ENCODE results near the gene DNAJC5.

The DNAJC5 gene

DNA sequence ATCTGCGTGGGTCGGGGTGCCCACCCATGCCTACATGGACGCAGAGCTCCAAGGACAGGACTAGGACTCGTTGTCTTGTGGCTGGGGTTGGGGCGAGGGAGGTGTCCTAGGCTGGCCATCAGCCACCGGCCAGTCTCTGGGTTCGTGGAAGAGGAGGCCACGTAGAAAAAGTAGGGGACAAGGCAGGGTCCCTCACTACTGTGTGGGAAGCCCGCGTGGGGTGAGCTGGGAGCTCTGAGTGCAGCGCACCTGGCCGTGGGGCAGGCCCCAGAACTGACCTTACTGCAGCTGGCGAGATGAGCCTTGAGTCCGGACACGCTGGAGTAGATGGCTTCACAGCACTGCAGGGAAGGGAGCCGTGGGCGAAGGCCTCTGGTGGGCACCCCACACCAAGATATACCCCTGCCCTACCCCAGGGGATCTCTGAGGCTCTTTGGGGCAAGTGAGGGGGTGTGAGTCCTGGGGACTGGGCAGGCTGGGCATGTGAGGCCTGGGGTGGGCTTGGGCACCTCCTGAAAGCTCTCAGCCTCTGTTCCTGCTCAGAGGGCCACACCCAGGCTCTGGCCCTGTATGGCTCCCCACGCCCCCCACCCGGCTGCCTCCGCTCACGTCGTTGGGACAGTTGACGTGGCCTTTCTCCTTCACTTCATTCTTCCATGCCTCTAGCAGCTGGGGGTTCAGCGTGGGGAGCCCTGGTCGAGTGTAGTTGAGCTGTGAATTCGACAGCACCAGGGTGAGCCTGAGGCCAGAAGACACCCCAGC lies 66.9 kb downstream of the DNAJC5 start:
- H3K4me3 Mint-ChIP-seq = no peak overlapping the region
- H3K27me3 Mint-ChIP-seq (ENCODE audit: low read depth, poor library complexity) = peaks cover 3% of the 10 kb centered on the region
- H3K36me3 Mint-ChIP-seq (ENCODE audit: low read depth) = peaks cover 16% of the 10 kb centered on the region
- peaks cover 4% of the 10 kb centered on the region for H3K9me3 Mint-ChIP-seq
- no peak for DNase-seq
- H3K4me1 Mint-ChIP-seq = peaks cover 22% of the 10 kb centered on the region
- TF ChIP-seq CTCF (IDR thresholded peaks at IDR 0.05) = no peak
- H3K27ac Mint-ChIP-seq = no peak overlapping the region

DNA sequence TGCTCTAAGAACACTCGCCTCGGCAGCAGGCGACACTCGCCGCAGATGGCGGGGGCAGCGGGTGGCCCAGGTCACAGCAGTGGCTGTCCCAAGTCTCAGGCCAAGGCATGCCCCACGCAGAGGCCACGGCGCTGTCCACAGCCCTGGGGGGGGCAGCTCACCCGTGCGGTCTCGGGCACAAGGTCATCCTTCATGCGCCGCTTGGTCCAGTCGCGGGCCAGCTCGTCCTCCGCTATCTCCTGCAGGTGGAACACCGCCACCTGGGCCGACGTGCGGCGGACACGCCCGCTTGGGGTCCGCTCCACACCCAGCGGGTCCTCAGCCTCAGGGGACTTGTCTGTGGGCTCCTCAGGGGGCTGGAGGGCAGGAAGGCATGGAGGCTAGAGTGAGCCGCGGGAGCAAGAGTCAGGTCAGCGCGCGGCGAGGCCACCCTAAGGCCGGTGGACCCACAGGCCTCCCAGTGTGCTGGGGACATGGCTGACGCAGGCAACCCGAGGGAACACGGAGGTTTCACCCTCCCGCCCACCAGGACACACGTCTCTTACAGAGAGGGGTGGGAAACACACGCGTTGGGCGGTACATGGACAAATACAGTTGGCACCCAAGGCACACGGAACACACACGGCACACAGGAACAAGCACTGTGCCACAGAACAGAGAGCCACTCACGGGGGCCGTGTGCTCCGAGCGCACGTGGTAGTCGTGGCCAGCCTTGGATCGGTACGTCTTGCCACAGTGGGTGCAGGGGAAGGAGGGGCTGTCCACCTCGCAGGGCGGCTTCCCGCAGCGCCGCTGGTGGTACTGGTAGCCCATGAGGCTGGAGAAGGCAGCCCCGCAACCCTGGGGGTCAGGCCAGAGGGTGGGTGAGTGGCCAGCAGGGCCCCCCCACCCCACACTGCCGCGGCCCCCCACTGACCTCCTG lies 67.8 kb downstream of the DNAJC5 start:
- no peak for DNase-seq
- Mint-ChIP-seq H3K9me3 (peaks cover 4% of the 10 kb centered on the region), H3K27ac (no peak overlapping the region)

DNA sequence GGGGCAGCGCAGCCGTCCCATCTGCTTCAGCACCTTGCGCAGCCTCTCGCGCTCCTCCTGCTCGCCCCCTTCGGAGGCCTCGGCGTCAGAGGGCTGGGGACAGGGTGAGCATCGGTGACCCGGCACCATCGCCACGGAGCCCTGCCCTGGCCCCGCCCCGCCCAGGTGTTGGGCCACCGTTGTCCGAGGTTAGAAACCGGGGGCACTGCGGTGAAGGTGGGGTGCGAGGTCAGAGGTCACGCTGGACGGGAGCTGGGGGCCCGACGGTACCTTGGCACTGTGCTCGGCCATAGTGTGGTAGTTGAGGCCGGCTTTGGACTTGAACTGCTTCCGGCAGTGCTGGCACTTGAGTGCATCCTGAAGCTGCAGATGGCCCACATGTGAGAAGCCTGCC lies 68.4 kb downstream of the DNAJC5 start:
- Mint-ChIP-seq H3K27ac (no peak overlapping the region), H3K4me3 (no peak overlapping the region), H3K4me1 (peaks cover 8% of the 10 kb centered on the region), H3K27me3 (ENCODE audit: low read depth, poor library complexity) (peaks cover 3% of the 10 kb centered on the region), H3K9me3 (peaks cover 4% of the 10 kb centered on the region), H3K36me3 (ENCODE audit: low read depth) (peaks cover 19% of the 10 kb centered on the region)
- no peak for DNase-seq
- TF ChIP-seq CTCF (IDR thresholded peaks at IDR 0.05) = no peak

More for the DNA sequence above, 67.8 kb downstream of the DNAJC5 start:
- Mint-ChIP-seq H3K36me3 (ENCODE audit: low read depth) (peaks cover 19% of the 10 kb centered on the region), H3K4me1 (peaks cover 15% of the 10 kb centered on the region), H3K4me3 (no peak overlapping the region), H3K27me3 (ENCODE audit: low read depth, poor library complexity) (peaks cover 3% of the 10 kb centered on the region)
- TF ChIP-seq CTCF (IDR thresholded peaks at IDR 0.05) = no peak

DNA sequence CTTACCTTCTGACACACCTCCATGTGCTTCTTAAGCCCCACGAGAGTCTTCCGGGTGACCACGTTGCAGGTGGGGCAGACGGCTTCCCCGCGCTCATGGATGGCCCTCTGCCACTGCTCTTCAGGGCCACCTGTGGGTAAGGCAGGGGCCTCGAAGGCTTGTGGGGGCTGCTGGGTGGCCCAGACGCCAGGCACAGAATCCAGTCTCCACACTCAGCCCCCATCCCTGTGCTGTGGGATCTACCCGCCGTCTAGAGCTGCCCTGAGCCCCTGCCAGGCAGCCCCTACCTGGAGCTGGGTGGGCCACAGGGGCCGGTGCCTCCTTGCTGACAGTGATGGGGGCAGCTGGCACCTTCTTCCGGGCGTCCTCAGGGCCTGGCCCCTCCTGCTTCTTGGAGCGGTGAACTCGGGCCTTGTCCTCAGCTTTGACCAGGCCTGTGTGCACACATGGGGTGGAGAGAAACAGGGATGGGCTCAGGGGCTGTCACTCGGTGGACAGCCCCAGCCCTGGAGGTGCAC lies 68.9 kb downstream of the DNAJC5 start:
- peaks cover 3% of the 10 kb centered on the region for H3K27me3 Mint-ChIP-seq (ENCODE audit: low read depth, poor library complexity)
- TF ChIP-seq CTCF (IDR thresholded peaks at IDR 0.05) = no peak
- peaks cover 19% of the 10 kb centered on the region for H3K36me3 Mint-ChIP-seq (ENCODE audit: low read depth)
- H3K27ac Mint-ChIP-seq = no peak overlapping the region
- peaks cover 4% of the 10 kb centered on the region for H3K9me3 Mint-ChIP-seq
- no peak overlapping the region for H3K4me3 Mint-ChIP-seq
- DNase-seq = no peak
- H3K4me1 Mint-ChIP-seq = peaks cover 3% of the 10 kb centered on the region

GRCh38 chr20:63964412-63964811 lies 69.5 kb downstream of the DNAJC5 start:
- DNase-seq = no peak
- Mint-ChIP-seq H3K9me3 (peaks cover 4% of the 10 kb centered on the region), H3K36me3 (ENCODE audit: low read depth) (peaks cover 19% of the 10 kb centered on the region), H3K4me3 (no peak overlapping the region), H3K27me3 (ENCODE audit: low read depth, poor library complexity) (peaks cover 3% of the 10 kb centered on the region), H3K27ac (no peak overlapping the region), H3K4me1 (no peaks in the 10 kb centered on the region)
- TF ChIP-seq CTCF (IDR thresholded peaks at IDR 0.05) = no peak
